ENCODE data around the gene IL1F10.
A peak's percentile ranks its signal among the peaks of the same experiment; 100 is the strongest.

Gene IL1F10

GRCh38 chr2:113068706-113069485 is 1.1 kb downstream of the IL1F10 start:
- Histone ChIP-seq H3K4me1 (no peaks in the 10 kb centered on the region), H4K20me1 (no peaks in the 10 kb centered on the region), H3K36me3 (no peaks in the 10 kb centered on the region), H3K9ac (no peak overlapping the region), H3K4me3 (no peak overlapping the region), H3K4me2 (no peak overlapping the region), H3K27me3 (no peaks in the 10 kb centered on the region), H3K9me3 (peaks cover 7% of the 10 kb centered on the region), H3K27ac (no peak overlapping the region)
- no peak for TF ChIP-seq Cebpa-rat (IDR thresholded peaks at IDR 0.05)

DNA sequence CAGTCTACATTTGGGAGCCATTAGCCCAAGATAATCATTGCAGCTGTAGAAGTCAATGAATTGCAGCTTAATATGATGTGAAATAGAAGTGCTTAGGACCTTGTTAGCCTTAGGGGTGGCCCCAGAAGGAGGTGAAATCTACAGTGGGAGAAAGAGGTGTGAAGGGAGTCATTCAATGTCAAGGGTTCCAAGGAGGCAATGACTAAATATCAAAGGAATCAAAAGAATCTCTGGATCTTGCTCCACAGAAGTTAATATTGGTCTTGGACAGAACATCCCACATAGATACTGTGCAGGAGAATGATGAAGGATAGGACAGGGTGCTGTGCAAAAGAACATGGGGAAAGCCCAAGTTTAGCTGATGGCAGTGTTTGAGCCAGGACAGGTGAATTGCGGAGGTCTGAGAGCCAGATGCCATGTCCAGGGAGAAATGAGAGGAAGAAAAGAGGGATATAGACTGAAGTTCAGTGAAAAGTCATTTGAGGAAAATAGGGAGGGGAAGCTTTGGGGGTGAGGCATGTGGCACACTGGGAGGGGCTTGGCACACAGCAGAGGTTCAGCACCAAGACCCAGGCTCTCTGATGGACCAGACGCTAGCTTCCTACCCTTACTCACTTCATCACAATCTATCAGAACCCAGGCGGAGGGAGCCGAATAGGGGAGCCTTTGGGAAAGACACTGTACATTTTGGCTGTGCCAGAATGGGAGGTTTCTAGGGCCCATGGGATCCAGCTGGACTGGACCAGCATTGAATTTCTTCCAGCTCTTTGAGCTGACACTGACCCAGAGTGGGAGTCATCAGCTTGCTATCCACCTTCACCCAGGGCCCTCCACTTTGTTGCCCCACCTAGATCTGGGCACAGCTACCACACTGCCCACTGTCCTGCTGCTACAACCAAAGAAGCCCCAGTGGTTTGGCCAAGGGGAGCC is 2.2 kb downstream of the IL1F10 start:
- no peak for TF ChIP-seq Cebpa-rat (IDR thresholded peaks at IDR 0.05)
- H3K9me3 ChIP-seq: peaks cover 3% of the 10 kb centered on the region
- no peaks in the 10 kb centered on the region for H4K20me1 ChIP-seq
- H3K4me2 ChIP-seq: no peak overlapping the region
- no peaks in the 10 kb centered on the region for H3K4me1 ChIP-seq
- no peak overlapping the region for H3K4me3 ChIP-seq
- H3K27ac ChIP-seq: no peak overlapping the region
- no peak overlapping the region for H3K9ac ChIP-seq
- no peaks in the 10 kb centered on the region for H3K36me3 ChIP-seq
- H3K27me3 ChIP-seq: no peaks in the 10 kb centered on the region

- Histone ChIP-seq H4K20me1 (no peaks in the 10 kb centered on the region), H3K36me3 (no peaks in the 10 kb centered on the region), H3K27ac (no peak overlapping the region), H3K4me2 (no peak overlapping the region), H3K9me3 (no peaks in the 10 kb centered on the region), H3K4me3 (no peak overlapping the region), H3K27me3 (no peaks in the 10 kb centered on the region), H3K4me1 (no peaks in the 10 kb centered on the region), H3K9ac (no peak overlapping the region)
- no peak for TF ChIP-seq Cebpa-rat (IDR thresholded peaks at IDR 0.05)
These were observed 2.8 kb downstream of the IL1F10 start for GRCh38 chr2:113070606-113070975.

DNA sequence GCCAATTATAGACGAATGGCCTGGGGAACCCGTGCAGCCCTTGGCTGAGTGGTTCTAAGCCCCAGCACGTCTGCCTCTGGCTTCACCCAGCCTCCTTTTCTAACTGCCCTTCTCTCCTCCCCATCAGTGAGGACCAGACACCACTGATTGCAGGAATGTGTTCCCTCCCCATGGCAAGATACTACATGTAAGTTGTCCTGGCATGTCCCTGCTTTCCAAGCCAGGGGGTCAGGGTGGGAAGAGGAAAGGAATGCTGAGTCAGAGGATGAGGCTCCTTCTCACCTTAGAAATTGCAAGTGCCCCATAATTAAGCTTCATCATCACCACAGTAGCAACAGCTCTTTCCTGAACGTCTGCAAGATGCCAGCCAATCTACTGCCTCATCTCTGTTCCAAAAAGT is 4.8 kb downstream of the IL1F10 start:
- no peaks in the 10 kb centered on the region for H3K36me3 ChIP-seq
- no peak overlapping the region for H3K9ac ChIP-seq
- H3K4me3 ChIP-seq: no peak overlapping the region
- H4K20me1 ChIP-seq: no peaks in the 10 kb centered on the region
- no peaks in the 10 kb centered on the region for H3K27me3 ChIP-seq
- H3K27ac ChIP-seq: no peak overlapping the region
- peaks cover 5% of the 10 kb centered on the region; the same call in 1 of the 2 replicates for H3K4me1 ChIP-seq
- no peak overlapping the region for H3K4me2 ChIP-seq
- TF ChIP-seq Cebpa-rat (IDR thresholded peaks at IDR 0.05): no peak
- H3K9me3 ChIP-seq: no peaks in the 10 kb centered on the region

DNA sequence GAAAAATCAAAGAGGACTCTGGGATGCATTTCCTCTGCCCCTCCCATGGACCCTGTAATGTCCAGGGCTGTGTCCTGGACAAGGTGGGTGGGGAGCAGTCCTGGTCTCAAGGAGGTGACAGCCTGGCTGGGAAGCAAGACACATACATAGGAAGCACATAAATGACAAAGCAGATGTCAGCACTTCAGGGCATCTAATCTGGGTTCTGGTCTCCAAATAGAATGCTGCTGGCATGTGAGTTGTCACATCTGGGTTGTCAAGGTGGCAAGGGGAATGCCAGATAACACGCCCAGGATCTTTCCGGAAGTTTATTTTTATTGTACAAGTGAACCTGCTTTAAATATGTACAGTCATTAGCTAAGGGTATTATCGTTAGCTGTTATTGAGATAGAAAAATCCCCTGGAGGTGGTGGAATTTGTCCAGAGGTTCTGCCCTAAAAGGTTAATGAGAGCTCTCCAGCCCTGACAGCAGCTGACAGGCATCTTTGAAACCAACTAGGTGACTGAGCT is 5.6 kb downstream of the IL1F10 start:
- H3K4me2 ChIP-seq: no peak overlapping the region
- peaks cover 5% of the 10 kb centered on the region; the same call in 1 of the 2 replicates for H3K4me1 ChIP-seq
- H3K9me3 ChIP-seq: no peaks in the 10 kb centered on the region
- no peak overlapping the region for H3K4me3 ChIP-seq
- no peak overlapping the region for H3K9ac ChIP-seq
- H3K36me3 ChIP-seq: no peaks in the 10 kb centered on the region
- no peaks in the 10 kb centered on the region for H3K27me3 ChIP-seq
- no peak overlapping the region for H3K27ac ChIP-seq
- no peaks in the 10 kb centered on the region for H4K20me1 ChIP-seq
- TF ChIP-seq Cebpa-rat (IDR thresholded peaks at IDR 0.05): no peak

GRCh38 chr2:113075030-113075429 is 7.3 kb downstream of the IL1F10 start:
- no peak overlapping the region for H3K4me3 ChIP-seq
- H3K4me2 ChIP-seq: no peak overlapping the region
- no peaks in the 10 kb centered on the region for H3K27me3 ChIP-seq
- no peak for TF ChIP-seq Cebpa-rat (IDR thresholded peaks at IDR 0.05)
- no peaks in the 10 kb centered on the region for H3K9me3 ChIP-seq
- H3K9ac ChIP-seq: no peak overlapping the region
- H3K4me1 ChIP-seq: peaks cover 5% of the 10 kb centered on the region; the same call in 1 of the 2 replicates
- H3K27ac ChIP-seq: no peak overlapping the region
- no peaks in the 10 kb centered on the region for H4K20me1 ChIP-seq
- no peaks in the 10 kb centered on the region for H3K36me3 ChIP-seq

- no peaks in the 10 kb centered on the region for H4K20me1 ChIP-seq
- no peak overlapping the region for H3K4me3 ChIP-seq
- no peak overlapping the region for H3K27ac ChIP-seq
- no peaks in the 10 kb centered on the region for H3K9me3 ChIP-seq
- no peaks in the 10 kb centered on the region for H3K27me3 ChIP-seq
- no peak overlapping the region for H3K9ac ChIP-seq
- H3K4me1 ChIP-seq: peaks cover 5% of the 10 kb centered on the region; the same call in 1 of the 2 replicates
- H3K4me2 ChIP-seq: no peak overlapping the region
- no peaks in the 10 kb centered on the region for H3K36me3 ChIP-seq
- TF ChIP-seq Cebpa-rat (IDR thresholded peaks at IDR 0.05): no peak
These were observed 7.8 kb downstream of the IL1F10 start for GRCh38 chr2:113075600-113075999.

DNA sequence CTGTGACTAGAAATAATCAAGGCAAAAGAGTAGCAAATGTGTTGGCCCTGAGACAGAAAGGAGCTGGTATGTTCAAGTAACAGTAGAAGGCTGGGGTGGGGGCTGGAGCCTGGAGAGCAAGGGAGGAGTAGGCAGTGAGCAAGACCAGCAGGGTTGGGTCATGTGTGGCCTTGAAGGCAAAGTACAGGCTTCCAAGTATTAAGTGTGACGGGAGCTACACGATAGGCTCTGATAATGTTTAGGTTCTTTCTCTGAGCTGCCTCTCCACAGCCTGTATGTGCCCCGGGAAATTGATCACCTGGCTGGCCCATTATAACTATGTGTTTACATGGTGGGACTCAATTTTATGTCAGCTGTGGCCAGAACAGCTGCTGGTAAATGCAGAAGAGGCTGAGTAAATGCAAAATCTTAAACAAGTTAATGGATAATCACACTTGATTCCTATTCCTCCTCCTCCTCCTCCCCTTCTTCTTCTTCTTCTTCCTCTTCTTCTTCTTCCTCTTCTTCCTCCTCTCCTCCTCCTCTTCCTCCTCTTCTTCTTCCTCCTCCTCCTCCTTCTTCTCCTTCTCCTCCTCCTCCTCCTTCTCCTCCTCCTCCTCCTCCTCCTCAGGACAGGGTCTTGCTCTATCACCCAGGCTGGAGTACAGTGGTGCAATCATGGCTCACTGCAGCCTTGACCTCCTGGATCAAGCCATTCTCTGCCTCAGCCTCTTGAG is 9.3 kb downstream of the IL1F10 start:
- Histone ChIP-seq H3K4me1 (peaks cover 5% of the 10 kb centered on the region; the same call in 1 of the 2 replicates), H3K4me3 (no peak overlapping the region), H3K9ac (no peak overlapping the region), H3K9me3 (no peaks in the 10 kb centered on the region), H3K4me2 (0 out of 2 replicates have a peak overlapping the region, but pooled peaks have one; percentile 2), H3K36me3 (no peaks in the 10 kb centered on the region), H3K27me3 (no peaks in the 10 kb centered on the region), H3K27ac (no peak overlapping the region), H4K20me1 (no peaks in the 10 kb centered on the region)
- TF ChIP-seq Cebpa-rat (IDR thresholded peaks at IDR 0.05): no peak

GRCh38 chr2:113077921-113078320 is 10.2 kb downstream of the IL1F10 start:
- Histone ChIP-seq H3K36me3 (no peaks in the 10 kb centered on the region), H3K4me2 (no peak overlapping the region), H4K20me1 (no peaks in the 10 kb centered on the region), H3K4me1 (peaks cover 5% of the 10 kb centered on the region; the same call in 1 of the 2 replicates), H3K27ac (no peak overlapping the region), H3K9me3 (no peaks in the 10 kb centered on the region), H3K27me3 (no peaks in the 10 kb centered on the region), H3K9ac (no peak overlapping the region), H3K4me3 (no peak overlapping the region)
- no peak for TF ChIP-seq Cebpa-rat (IDR thresholded peaks at IDR 0.05)

Measured in BLaER1 (cell line).